ENCODE results near the gene CHAC1. TPM values are rescaled to one million over a fixed set of nuclear protein-coding genes. Genes with fewer than 3 reads are reported as not detected.

The CHAC1 gene
- total RNA-seq, 1 experiment from 2014 or later = 49.4 TPM

- no TSS peak for BruUV-seq (replicated peaks)
- Mint-ChIP-seq H3K9me3 (ENCODE audit: unreplicated experiment) (no peaks in the 10 kb centered on the region), H3K36me3 (ENCODE audit: insufficient read depth, unreplicated experiment) (peaks cover 7% of the 10 kb centered on the region), H3K4me3 (ENCODE audit: unreplicated experiment) (no peak overlapping the region), H3K27ac (ENCODE audit: low read depth, unreplicated experiment) (no peak overlapping the region), H3K27me3 (ENCODE audit: insufficient read depth, unreplicated experiment) (no peaks in the 10 kb centered on the region), H3K4me1 (ENCODE audit: insufficient read depth, unreplicated experiment) (peaks cover 7% of the 10 kb centered on the region)
- DNase-seq (ENCODE audit: unreplicated experiment) = no peak
- ChIA-PET CTCF (interaction anchor here (0.7 to 1.5 kb wide), 4 partner anchors 12 to 235 kb away, joined by 3 to 5 read pairs (median 4); no protein-coding TSS in a partner anchor), POLR2A (interaction anchor here (1.3 kb wide), 2 partner anchors 66 to 167 kb away, joined by 3 read pairs; partner anchors contain the start of gene INO80)
- TF ChIP-seq CTCF (IDR thresholded peaks at IDR 0.05; ENCODE audit: unreplicated experiment) = no peak
- intact Hi-C loops (cut with micrococcal nuclease) = no loop called here
Measured at GRCh38 chr15:40948706-40949473, 4.4 kb upstream of the CHAC1 start.

- H3K27me3 Mint-ChIP-seq (ENCODE audit: insufficient read depth, unreplicated experiment) = no peaks in the 10 kb centered on the region
- peaks cover 13% of the 10 kb centered on the region for H3K4me1 Mint-ChIP-seq (ENCODE audit: insufficient read depth, unreplicated experiment)
- peak; percentile 40 for DNase-seq (ENCODE audit: unreplicated experiment)
- no peak overlapping the region for H3K4me3 Mint-ChIP-seq (ENCODE audit: unreplicated experiment)
- ChIA-PET CTCF (interaction anchor here (0.5 kb wide), 1 partner anchor 33 kb away, joined by 3 read pairs; no protein-coding TSS in a partner anchor), POLR2A (interaction anchor here (0.9 to 1.3 kb wide), 2 partner anchors 9 to 65 kb away, joined by 3 to 5 read pairs; no protein-coding TSS in a partner anchor)
- H3K36me3 Mint-ChIP-seq (ENCODE audit: insufficient read depth, unreplicated experiment) = peaks cover 12% of the 10 kb centered on the region
- H3K9me3 Mint-ChIP-seq (ENCODE audit: unreplicated experiment) = no peaks in the 10 kb centered on the region
- no peak for TF ChIP-seq CTCF (IDR thresholded peaks at IDR 0.05; ENCODE audit: unreplicated experiment)
- H3K27ac Mint-ChIP-seq (ENCODE audit: low read depth, unreplicated experiment) = no peak overlapping the region
- BruUV-seq (replicated peaks) = no TSS peak
- intact Hi-C loops (cut with micrococcal nuclease) = loop anchor here (5.0 kb wide), 1 partner anchor 383 kb away; the partner anchor contains the start of genes NUSAP1 and OIP5
Measured at GRCh38 chr15:40949756-40950207, 3.5 kb upstream of the CHAC1 start.

GRCh38 chr15:40951764-40952163 is 1.5 kb upstream of the CHAC1 start:
- no peak overlapping the region for H3K27ac Mint-ChIP-seq (ENCODE audit: low read depth, unreplicated experiment)
- H3K36me3 Mint-ChIP-seq (ENCODE audit: insufficient read depth, unreplicated experiment) = peaks cover 19% of the 10 kb centered on the region
- intact Hi-C loops (cut with micrococcal nuclease) = loop anchor here (5.0 kb wide), 1 partner anchor 381 kb away; the partner anchor contains the start of genes NUSAP1 and OIP5
- CTCF ChIA-PET = interaction anchor here (0.7 to 7.2 kb wide), 5 partner anchors 11 to 66 kb away, joined by 3 to 59 read pairs (median 4); no protein-coding TSS in a partner anchor
- H3K9me3 Mint-ChIP-seq (ENCODE audit: unreplicated experiment) = no peaks in the 10 kb centered on the region
- H3K27me3 Mint-ChIP-seq (ENCODE audit: insufficient read depth, unreplicated experiment) = no peaks in the 10 kb centered on the region
- no peak for TF ChIP-seq CTCF (IDR thresholded peaks at IDR 0.05; ENCODE audit: unreplicated experiment)
- TSS peak; percentile 71 for BruUV-seq (replicated peaks)
- peaks cover 23% of the 10 kb centered on the region for H3K4me1 Mint-ChIP-seq (ENCODE audit: insufficient read depth, unreplicated experiment)
- POLR2A ChIA-PET = no interaction called here
- DNase-seq (ENCODE audit: unreplicated experiment) = no peak
- peak overlapping the region; percentile 87 for H3K4me3 Mint-ChIP-seq (ENCODE audit: unreplicated experiment)

- intact Hi-C loops (cut with micrococcal nuclease) = loop anchor here (5.0 kb wide), 1 partner anchor 380 kb away; the partner anchor contains the start of genes NUSAP1 and OIP5
- H3K27me3 Mint-ChIP-seq (ENCODE audit: insufficient read depth, unreplicated experiment) = no peaks in the 10 kb centered on the region
- peak overlapping the region; percentile 87 for H3K4me3 Mint-ChIP-seq (ENCODE audit: unreplicated experiment)
- no TSS peak for BruUV-seq (replicated peaks)
- DNase-seq (ENCODE audit: unreplicated experiment) = no peak
- ChIA-PET CTCF (interaction anchor here (0.6 to 7.2 kb wide), 6 partner anchors 11 to 186 kb away, joined by 3 to 59 read pairs (median 4); no protein-coding TSS in a partner anchor), POLR2A (interaction anchor here (1.2 to 1.5 kb wide), 2 partner anchors 10 to 72 kb away, joined by 3 to 11 read pairs; no protein-coding TSS in a partner anchor)
- peaks cover 19% of the 10 kb centered on the region for H3K36me3 Mint-ChIP-seq (ENCODE audit: insufficient read depth, unreplicated experiment)
- peak overlapping the region; percentile 83 for H3K27ac Mint-ChIP-seq (ENCODE audit: low read depth, unreplicated experiment)
- TF ChIP-seq CTCF (IDR thresholded peaks at IDR 0.05; ENCODE audit: unreplicated experiment) = no peak
- H3K9me3 Mint-ChIP-seq (ENCODE audit: unreplicated experiment) = no peaks in the 10 kb centered on the region
- H3K4me1 Mint-ChIP-seq (ENCODE audit: insufficient read depth, unreplicated experiment) = peaks cover 23% of the 10 kb centered on the region
Measured at GRCh38 chr15:40952301-40952900, 870 bp upstream of the CHAC1 start.

All from MCF 10A (cell line).